Peyer's patch (tissue), 4 donors: Measurements from ENCODE around the gene NHEJ1. TPM values are rescaled to one million over a fixed set of nuclear protein-coding genes. Genes with fewer than 3 reads are reported as not detected.
A peak's percentile ranks its signal among the peaks of the same experiment; 100 is the strongest.

Source experiments
- DNase-seq, 3 donors: peaks; one replicate each; pipeline ENCODE4 v3.0.0-alpha.2; 2017 to 2019
- H3K27ac ChIP-seq, 4 donors: fragments of 200-600 bp; sonication (generic); one replicate each; pipeline ENCODE4 v1.5.1; 2016 to 2019
- H3K27me3 ChIP-seq, 2 donors: fragments of 200-600 bp; sonication (generic); one replicate each; pipeline ENCODE4 v1.5.1; 2019
- H3K36me3 ChIP-seq, 3 donors: fragments of 200-600 bp; sonication (generic); one replicate each; pipeline ENCODE4 v1.5.1; 2016 to 2019
- H3K4me1 ChIP-seq, 4 donors: fragments of 200-600 bp; sonication (generic); one replicate each; pipeline ENCODE4 v1.5.1; 2016 to 2019
- H3K4me3 ChIP-seq, 4 donors: fragments of 200-600 bp; sonication (generic); 1 replicate in 3 of 4; 2 replicates in 1 of 4; pipeline ENCODE4 v1.5.1; 2016 to 2019; ENCODE audit warnings: mild to moderate bottlenecking in 1 of 4
- H3K9me3 ChIP-seq, 4 donors: fragments of 200-600 bp; sonication (generic); one replicate each; pipeline ENCODE4 v1.5.1; 2016 to 2019; ENCODE audit warnings: mild to moderate bottlenecking in 1 of 4
- POLR2A ChIP-seq, 2 donors: fragments of 450-650 bp; IDR thresholded peaks; one replicate each; pipeline ENCODE4 v1.5.1; 2017; ENCODE audit warnings: antibody characterized with exemption in 2 of 2, mild to moderate bottlenecking in 2 of 2, moderate library complexity in 2 of 2
- total RNA-seq, 4 donors: library from RNA; depleted of rRNA; stranded (reverse); fragments of >200 nt; gene quantifications; one replicate each; pipeline ENCODE4 v1.1.0, GENCODE V29; 2016
- TF ChIP-seq, protein P1 (sequence below), 6 experiments: fragments of 450-650 bp in 4 of 6; fragments of 200-600 bp in 2 of 6; sonication (generic) in 1 of 6; IDR thresholded peaks; one replicate each; pipeline ENCODE4 v1.5.1; 2017 to 2019; ENCODE audit warnings: antibody characterized with exemption in 6 of 6, mild to moderate bottlenecking in 3 of 6, moderate library complexity in 1 of 6

The NHEJ1 gene
- total RNA-seq, 4 donors from 2014 or later = 28.1 to 91.6 (median 67.2) TPM

GRCh38 chr2:219158586-219158985 is 2.0 kb downstream of the NHEJ1 start:
- no peak for DNase-seq
- H3K4me3 ChIP-seq = no peak overlapping the region
- H3K4me1 ChIP-seq = peaks cover 0 to 10% (median 4%) of the 10 kb centered on the region in 4 donors
- H3K27ac ChIP-seq = no peak overlapping the region
- no peaks in the 10 kb centered on the region for H3K9me3 ChIP-seq
- H3K36me3 ChIP-seq = peaks cover 0 to 32% (median 0%) of the 10 kb centered on the region in 3 donors
- no peaks in the 10 kb centered on the region for H3K27me3 ChIP-seq
- TF ChIP-seq, protein P1, sequence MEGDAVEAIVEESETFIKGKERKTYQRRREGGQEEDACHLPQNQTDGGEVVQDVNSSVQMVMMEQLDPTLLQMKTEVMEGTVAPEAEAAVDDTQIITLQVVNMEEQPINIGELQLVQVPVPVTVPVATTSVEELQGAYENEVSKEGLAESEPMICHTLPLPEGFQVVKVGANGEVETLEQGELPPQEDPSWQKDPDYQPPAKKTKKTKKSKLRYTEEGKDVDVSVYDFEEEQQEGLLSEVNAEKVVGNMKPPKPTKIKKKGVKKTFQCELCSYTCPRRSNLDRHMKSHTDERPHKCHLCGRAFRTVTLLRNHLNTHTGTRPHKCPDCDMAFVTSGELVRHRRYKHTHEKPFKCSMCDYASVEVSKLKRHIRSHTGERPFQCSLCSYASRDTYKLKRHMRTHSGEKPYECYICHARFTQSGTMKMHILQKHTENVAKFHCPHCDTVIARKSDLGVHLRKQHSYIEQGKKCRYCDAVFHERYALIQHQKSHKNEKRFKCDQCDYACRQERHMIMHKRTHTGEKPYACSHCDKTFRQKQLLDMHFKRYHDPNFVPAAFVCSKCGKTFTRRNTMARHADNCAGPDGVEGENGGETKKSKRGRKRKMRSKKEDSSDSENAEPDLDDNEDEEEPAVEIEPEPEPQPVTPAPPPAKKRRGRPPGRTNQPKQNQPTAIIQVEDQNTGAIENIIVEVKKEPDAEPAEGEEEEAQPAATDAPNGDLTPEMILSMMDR (IDR thresholded peaks at IDR 0.05) = no peak
- no peak for TF ChIP-seq POLR2A (IDR thresholded peaks at IDR 0.05)

- Histone ChIP-seq H3K27me3 (no peaks in the 10 kb centered on the region), H3K9me3 (no peaks in the 10 kb centered on the region), H3K4me1 (peaks cover 0 to 10% (median 4%) of the 10 kb centered on the region in 4 donors), H3K27ac (no peak overlapping the region), H3K4me3 (no peak overlapping the region), H3K36me3 (peaks cover 0 to 37% (median 0%) of the 10 kb centered on the region in 3 donors)
- TF ChIP-seq, protein P1 (IDR thresholded peaks at IDR 0.05) = no peak
- no peak for TF ChIP-seq POLR2A (IDR thresholded peaks at IDR 0.05)
- peak in 1 of 3 donors; percentile 41 for DNase-seq
These were observed 2.6 kb downstream of the NHEJ1 start for GRCh38 chr2:219158025-219158424.

DNA sequence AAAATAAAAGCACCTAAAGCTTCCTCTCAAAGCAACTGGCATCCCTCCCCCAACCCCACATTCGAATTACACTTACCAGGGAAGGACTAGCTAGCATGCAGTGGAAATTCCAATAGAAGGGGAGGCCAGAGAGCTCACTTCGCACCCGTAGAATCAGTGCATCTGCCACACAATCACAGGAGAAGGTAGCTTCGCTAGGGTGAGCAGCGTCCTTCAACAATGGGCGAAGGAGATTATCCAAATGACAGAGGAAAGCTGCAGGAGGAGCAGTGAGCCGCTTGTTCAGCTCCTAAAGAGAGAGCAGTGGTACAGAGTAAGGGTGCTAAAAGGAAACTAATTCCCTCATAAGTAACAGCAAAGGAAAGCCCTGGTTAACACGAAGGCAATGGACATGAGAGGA is 3.2 kb downstream of the NHEJ1 start:
- H3K27me3 ChIP-seq = no peaks in the 10 kb centered on the region

GRCh38 chr2:219155054-219155644 is 5.5 kb downstream of the NHEJ1 start:
- Histone ChIP-seq H3K36me3 (peaks cover 0 to 40% (median 0%) of the 10 kb centered on the region in 3 donors), H3K9me3 (no peaks in the 10 kb centered on the region), H3K27ac (no peak overlapping the region), H3K27me3 (no peaks in the 10 kb centered on the region), H3K4me1 (peaks cover 0 to 6% (median 2%) of the 10 kb centered on the region in 4 donors), H3K4me3 (no peak overlapping the region)
- TF ChIP-seq, protein P1 (IDR thresholded peaks at IDR 0.05) = peak; percentile 43 to 88 (median 78)
- TF ChIP-seq POLR2A (IDR thresholded peaks at IDR 0.05) = no peak
- DNase-seq = peak in 1 of 3 donors; percentile 68

More for the DNA sequence above, 3.2 kb downstream of the NHEJ1 start:
- Histone ChIP-seq H3K27ac (no peak overlapping the region), H3K9me3 (no peaks in the 10 kb centered on the region), H3K36me3 (peaks cover 0 to 40% (median 0%) of the 10 kb centered on the region in 3 donors), H3K4me1 (peaks cover 0 to 10% (median 4%) of the 10 kb centered on the region in 4 donors), H3K4me3 (no peak overlapping the region)
- DNase-seq = no peak
- TF ChIP-seq POLR2A (IDR thresholded peaks at IDR 0.05) = no peak
- TF ChIP-seq, protein P1 (IDR thresholded peaks at IDR 0.05) = no peak

GRCh38 chr2:219149667-219150066 is 10.9 kb downstream of the NHEJ1 start:
- DNase-seq = no peak
- Histone ChIP-seq H3K4me3 (no peak overlapping the region), H3K36me3 (peaks cover 0 to 51% (median 0%) of the 10 kb centered on the region in 3 donors), H3K4me1 (no peaks in the 10 kb centered on the region), H3K27ac (no peak overlapping the region), H3K27me3 (no peaks in the 10 kb centered on the region), H3K9me3 (no peaks in the 10 kb centered on the region)
- TF ChIP-seq, protein P1 (IDR thresholded peaks at IDR 0.05) = no peak
- no peak for TF ChIP-seq POLR2A (IDR thresholded peaks at IDR 0.05)
